ENCODE results near the gene INPPL1.
"Not testable (repeated sequence)": the region's sequence is repeated elsewhere in the genome, so short reads cannot be mapped to it uniquely, and the experiment has no call there.

INPPL1 gene

GRCh38 chr11:72179804-72180396, 44.7 kb upstream of the INPPL1 start:
- no peaks in the 10 kb centered on the region for H3K27me3 ChIP-seq (ENCODE audit: insufficient read depth, poor library complexity, severe bottlenecking)
- H3K27ac ChIP-seq (replicated peaks) = no peak overlapping the region

GRCh38 chr11:72180892-72181552, 43.5 kb upstream of the INPPL1 start:
- not testable (repeated sequence) for H3K27me3 ChIP-seq (ENCODE audit: insufficient read depth, poor library complexity, severe bottlenecking); DNase-seq (ENCODE audit: low read depth in 1 of 2, low spot score in 1 of 2); H3K27ac ChIP-seq (replicated peaks); H3K4me3 ChIP-seq (replicated peaks; ENCODE audit: insufficient read depth, low read length)

More at GRCh38 chr11:72179804-72180396, 44.7 kb upstream of the INPPL1 start:
- no peak overlapping the region for H3K4me3 ChIP-seq (replicated peaks; ENCODE audit: insufficient read depth, low read length)
- no peak for DNase-seq (ENCODE audit: low read depth in 1 of 2, low spot score in 1 of 2)
- TF ChIP-seq SPI1 (IDR thresholded peaks at IDR 0.05; ENCODE audit: borderline replicate concordance, low read depth) (no peak), GABPA (IDR thresholded peaks at IDR 0.05; ENCODE audit: low read depth) (no peak), POLR2AphosphoS5 (IDR thresholded peaks at IDR 0.05; ENCODE audit: low read depth) (no peak)
- TF ChIP-seq, protein P1, sequence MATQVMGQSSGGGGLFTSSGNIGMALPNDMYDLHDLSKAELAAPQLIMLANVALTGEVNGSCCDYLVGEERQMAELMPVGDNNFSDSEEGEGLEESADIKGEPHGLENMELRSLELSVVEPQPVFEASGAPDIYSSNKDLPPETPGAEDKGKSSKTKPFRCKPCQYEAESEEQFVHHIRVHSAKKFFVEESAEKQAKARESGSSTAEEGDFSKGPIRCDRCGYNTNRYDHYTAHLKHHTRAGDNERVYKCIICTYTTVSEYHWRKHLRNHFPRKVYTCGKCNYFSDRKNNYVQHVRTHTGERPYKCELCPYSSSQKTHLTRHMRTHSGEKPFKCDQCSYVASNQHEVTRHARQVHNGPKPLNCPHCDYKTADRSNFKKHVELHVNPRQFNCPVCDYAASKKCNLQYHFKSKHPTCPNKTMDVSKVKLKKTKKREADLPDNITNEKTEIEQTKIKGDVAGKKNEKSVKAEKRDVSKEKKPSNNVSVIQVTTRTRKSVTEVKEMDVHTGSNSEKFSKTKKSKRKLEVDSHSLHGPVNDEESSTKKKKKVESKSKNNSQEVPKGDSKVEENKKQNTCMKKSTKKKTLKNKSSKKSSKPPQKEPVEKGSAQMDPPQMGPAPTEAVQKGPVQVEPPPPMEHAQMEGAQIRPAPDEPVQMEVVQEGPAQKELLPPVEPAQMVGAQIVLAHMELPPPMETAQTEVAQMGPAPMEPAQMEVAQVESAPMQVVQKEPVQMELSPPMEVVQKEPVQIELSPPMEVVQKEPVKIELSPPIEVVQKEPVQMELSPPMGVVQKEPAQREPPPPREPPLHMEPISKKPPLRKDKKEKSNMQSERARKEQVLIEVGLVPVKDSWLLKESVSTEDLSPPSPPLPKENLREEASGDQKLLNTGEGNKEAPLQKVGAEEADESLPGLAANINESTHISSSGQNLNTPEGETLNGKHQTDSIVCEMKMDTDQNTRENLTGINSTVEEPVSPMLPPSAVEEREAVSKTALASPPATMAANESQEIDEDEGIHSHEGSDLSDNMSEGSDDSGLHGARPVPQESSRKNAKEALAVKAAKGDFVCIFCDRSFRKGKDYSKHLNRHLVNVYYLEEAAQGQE (IDR thresholded peaks at IDR 0.05; ENCODE audit: insufficient replicate concordance, low read depth) = no peak
- TF ChIP-seq, protein P2, sequence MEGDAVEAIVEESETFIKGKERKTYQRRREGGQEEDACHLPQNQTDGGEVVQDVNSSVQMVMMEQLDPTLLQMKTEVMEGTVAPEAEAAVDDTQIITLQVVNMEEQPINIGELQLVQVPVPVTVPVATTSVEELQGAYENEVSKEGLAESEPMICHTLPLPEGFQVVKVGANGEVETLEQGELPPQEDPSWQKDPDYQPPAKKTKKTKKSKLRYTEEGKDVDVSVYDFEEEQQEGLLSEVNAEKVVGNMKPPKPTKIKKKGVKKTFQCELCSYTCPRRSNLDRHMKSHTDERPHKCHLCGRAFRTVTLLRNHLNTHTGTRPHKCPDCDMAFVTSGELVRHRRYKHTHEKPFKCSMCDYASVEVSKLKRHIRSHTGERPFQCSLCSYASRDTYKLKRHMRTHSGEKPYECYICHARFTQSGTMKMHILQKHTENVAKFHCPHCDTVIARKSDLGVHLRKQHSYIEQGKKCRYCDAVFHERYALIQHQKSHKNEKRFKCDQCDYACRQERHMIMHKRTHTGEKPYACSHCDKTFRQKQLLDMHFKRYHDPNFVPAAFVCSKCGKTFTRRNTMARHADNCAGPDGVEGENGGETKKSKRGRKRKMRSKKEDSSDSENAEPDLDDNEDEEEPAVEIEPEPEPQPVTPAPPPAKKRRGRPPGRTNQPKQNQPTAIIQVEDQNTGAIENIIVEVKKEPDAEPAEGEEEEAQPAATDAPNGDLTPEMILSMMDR (IDR thresholded peaks at IDR 0.05; ENCODE audit: insufficient read depth, low read length) = no peak

DNA sequence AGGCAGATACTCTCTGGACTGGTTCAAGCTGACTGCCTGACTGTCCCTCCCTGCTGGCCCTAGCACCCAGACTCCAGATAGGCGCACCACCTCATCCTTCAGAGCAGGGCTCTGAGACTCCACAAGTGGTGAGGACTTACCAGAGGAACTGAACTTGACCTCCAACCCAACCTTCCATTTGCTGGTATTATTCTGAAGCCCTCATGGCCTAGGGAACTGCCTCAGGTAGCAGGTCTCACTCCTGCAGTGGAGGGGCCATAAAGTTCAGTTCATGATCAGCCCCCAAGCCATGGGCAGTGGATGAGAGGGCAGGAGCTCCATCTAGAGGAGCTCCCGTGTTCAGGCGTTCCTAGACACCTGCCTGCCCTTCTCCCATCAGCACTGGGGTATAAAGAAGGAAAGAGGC, 43.0 kb upstream of the INPPL1 start:
- H3K27me3 ChIP-seq (ENCODE audit: insufficient read depth, poor library complexity, severe bottlenecking); H3K4me3 ChIP-seq (replicated peaks; ENCODE audit: insufficient read depth, low read length); H3K27ac ChIP-seq (replicated peaks): not testable (repeated sequence)
- peak in 1 of 2 experiments; percentile 7 for DNase-seq (ENCODE audit: low read depth in 1 of 2, low spot score in 1 of 2)

GRCh38 chr11:72188267-72188666, 36.3 kb upstream of the INPPL1 start:
- no peak for DNase-seq (ENCODE audit: low read depth in 1 of 2, low spot score in 1 of 2)
- Histone ChIP-seq H3K4me3 (replicated peaks; ENCODE audit: insufficient read depth, low read length) (no peak overlapping the region), H3K27ac (replicated peaks) (no peak overlapping the region), H3K27me3 (ENCODE audit: insufficient read depth, poor library complexity, severe bottlenecking) (no peaks in the 10 kb centered on the region)
- TF ChIP-seq SPI1 (IDR thresholded peaks at IDR 0.05; ENCODE audit: borderline replicate concordance, low read depth) (no peak), POLR2AphosphoS5 (IDR thresholded peaks at IDR 0.05; ENCODE audit: low read depth) (no peak), GABPA (IDR thresholded peaks at IDR 0.05; ENCODE audit: low read depth) (no peak)
- TF ChIP-seq, protein P2 (IDR thresholded peaks at IDR 0.05; ENCODE audit: insufficient read depth, low read length) = no peak
- TF ChIP-seq, protein P1 (IDR thresholded peaks at IDR 0.05; ENCODE audit: insufficient replicate concordance, low read depth) = no peak
